GM21526 (cell line): ENCODE measurements around the gene GYS1.
"Not testable (repeated sequence)": the region's sequence is repeated elsewhere in the genome, so short reads cannot be mapped to it uniquely, and the experiment has no call there.

ENCODE experiments used
- ATAC-seq: cut with Tn5 transposase; IDR thresholded peaks from one replicate; pipeline ENCODE4 v1.9.1; 2021; ENCODE audit warnings: moderate library complexity; ENCODE audit not compliant: unreplicated experiment, low FRiP score

Gene GYS1

GRCh38 chr19:48993175-48994034 lies at the start of gene GYS1, which contains the start of gene RUVBL2:
Gene GYS1 (minus strand): TSS chr19:48993309. CDS start chr19:48993112, 197 bp downstream.
Gene RUVBL2 (plus strand): TSS chr19:48993887. CDS start chr19:48993912, 25 bp downstream.
- ATAC-seq, result peak; percentile 81

- ATAC-seq, result not testable (repeated sequence)
These were observed 49.6 kb upstream of the GYS1 start for GRCh38 chr19:49042666-49043065.

- ATAC-seq, result no peak
These were observed 49.1 kb upstream of the GYS1 start for GRCh38 chr19:49042177-49042576.

DNA sequence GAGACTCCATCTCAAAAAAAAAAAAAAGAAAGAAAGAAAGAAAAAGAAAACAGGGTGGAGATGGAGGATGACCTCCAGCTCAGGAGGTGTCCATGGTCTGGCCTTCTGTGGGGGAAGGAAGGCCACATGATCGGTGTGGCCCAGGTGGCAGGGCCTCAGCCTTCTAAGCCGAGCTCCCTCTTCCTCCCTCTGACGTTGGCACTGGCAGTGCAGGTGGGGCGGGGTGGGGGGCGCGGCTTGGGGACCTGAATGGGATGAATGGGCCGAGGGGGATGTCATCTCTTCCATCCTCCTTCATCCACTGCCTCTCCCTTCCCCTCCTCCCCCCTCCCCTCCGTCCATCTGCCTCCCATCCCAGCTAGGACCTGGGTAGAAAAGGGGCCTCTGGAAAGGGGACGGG lies 46.6 kb upstream of the GYS1 start:
- ATAC-seq, result not testable (repeated sequence)

GRCh38 chr19:49038557-49039276 lies 45.6 kb upstream of the GYS1 start:
- not testable (repeated sequence) for ATAC-seq

DNA sequence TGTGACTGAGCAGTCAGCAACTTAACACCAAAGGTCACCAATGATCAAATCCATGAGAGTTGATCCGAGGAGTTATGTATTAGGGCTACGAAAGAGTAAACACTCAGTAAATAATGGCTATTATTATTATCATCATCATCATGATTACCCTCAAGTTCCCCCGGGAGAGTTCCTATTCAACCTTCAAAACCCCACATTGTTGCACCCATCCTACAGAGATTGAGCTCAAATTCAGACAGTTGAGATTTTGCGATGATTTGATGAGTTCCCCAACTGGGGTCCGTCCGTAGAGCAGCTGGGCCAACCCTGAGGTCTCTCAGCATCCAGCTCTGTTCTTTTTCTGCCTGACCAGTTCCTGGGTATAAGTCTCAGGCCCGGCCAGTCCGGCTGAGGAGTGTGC lies 45.0 kb upstream of the GYS1 start:
- ATAC-seq, result not testable (repeated sequence)

- not testable (repeated sequence) for ATAC-seq
These were observed 43.7 kb upstream of the GYS1 start, which contains the start of gene CGB1 for GRCh38 chr19:49036815-49037214. Gene CGB1 (minus strand): TSS chr19:49036895. CDS start chr19:49036711, 184 bp downstream.

DNA sequence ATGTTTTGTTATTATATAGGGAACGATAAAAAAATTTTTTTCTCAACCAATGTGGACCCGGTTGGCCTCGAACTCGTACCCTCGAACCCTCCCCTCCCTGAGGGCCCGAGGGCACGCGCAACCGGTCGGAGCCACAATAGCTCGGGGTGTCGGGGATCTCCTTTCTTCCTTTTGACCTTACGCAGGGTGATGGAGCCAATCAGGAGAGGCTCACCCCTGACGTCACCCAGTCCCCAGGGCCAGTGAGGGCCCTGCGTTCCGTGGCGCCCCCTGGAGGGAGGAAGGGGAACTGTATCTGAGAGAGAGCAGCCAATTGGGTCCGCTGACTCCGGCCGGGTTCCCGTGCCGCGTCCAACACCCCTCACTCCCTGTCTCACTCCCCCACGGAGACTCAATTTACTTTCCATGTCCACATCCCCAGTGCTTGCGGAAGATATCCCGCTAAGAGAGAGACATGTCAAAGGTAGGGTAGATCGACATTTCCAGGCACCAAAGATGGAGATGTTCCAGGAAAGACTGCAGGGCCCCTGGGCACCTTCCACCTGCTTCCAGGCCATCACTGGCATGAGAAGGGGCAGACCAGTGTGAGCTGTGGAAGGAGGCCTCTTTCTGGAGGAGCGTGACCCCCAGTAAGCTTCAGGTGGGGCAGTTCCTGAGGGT lies 38.7 kb upstream of the GYS1 start, which contains the start of gene CGB2:
Gene CGB2 (plus strand): TSS at position 249 of the 660 bp plus-strand sequence. CDS start 206 bp downstream, at position 455.
- ATAC-seq, result not testable (repeated sequence)

DNA sequence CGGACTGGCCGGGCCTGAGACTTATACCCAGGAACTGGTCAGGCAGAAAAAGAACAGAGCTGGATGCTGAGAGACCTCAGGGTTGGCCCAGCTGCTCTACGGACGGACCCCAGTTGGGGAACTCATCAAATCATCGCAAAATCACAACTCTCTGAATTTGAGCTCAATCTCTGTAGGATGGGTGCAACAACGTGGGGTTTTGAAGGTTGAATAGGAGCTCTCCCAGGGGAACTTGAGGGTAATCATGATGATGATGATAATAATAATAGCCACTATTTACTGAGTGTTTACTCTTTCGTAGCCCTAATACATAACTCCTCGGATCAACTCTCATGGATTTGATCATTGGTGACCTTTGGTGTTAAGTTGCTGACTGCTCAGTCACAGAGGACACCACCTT lies 37.2 kb upstream of the GYS1 start:
- not testable (repeated sequence) for ATAC-seq

- not testable (repeated sequence) for ATAC-seq
These were observed 36.6 kb upstream of the GYS1 start for GRCh38 chr19:49029749-49030148.

GRCh38 chr19:49028686-49029085 lies 35.6 kb upstream of the GYS1 start:
- not testable (repeated sequence) for ATAC-seq

- not testable (repeated sequence) for ATAC-seq
These were observed 32.5 kb upstream of the GYS1 start for GRCh38 chr19:49025599-49025998.

- not testable (repeated sequence) for ATAC-seq
These were observed 32.0 kb upstream of the GYS1 start for GRCh38 chr19:49025088-49025487.

GRCh38 chr19:49024233-49024632 lies 31.1 kb upstream of the GYS1 start, which contains the start of gene CGB3:
Gene CGB3 (minus strand): TSS chr19:49024333. CDS start chr19:49023971, 362 bp downstream.
- not testable (repeated sequence) for ATAC-seq

- ATAC-seq, result no peak
These were observed 29.0 kb upstream of the GYS1 start for GRCh38 chr19:49022116-49022515.

GRCh38 chr19:49020931-49021895 lies 28.1 kb upstream of the GYS1 start:
- no peak for ATAC-seq

DNA sequence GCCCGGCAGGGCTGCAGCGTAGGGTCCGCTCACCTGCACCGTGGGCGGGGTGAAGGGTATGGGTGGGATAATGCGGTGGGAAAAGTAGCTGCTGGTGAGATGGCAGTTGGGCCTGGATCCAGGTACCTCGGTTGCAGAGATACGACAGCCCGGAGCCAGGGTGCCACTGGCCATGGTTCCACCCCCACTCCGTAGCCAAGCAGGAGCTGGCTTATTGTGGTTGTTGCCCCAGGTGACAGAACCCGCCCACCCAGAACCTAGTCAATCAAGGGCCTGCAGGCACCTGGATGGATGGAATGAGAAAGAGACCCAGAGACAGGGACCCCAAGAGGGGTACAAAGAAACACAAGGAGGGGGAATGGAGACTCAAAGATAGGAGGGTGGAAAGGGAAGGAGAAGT lies 27.2 kb upstream of the GYS1 start:
- no peak for ATAC-seq

GRCh38 chr19:49019242-49019932 lies 26.3 kb upstream of the GYS1 start:
- no peak for ATAC-seq
